OCI-M2 (cell line): ENCODE results near the gene ITGA6.

Experiments used
- DNase-seq: peaks from one replicate; lab custom pipeline; 2025; ENCODE audit not compliant: unreplicated experiment; lab: John Stamatoyannopoulos, UW

Gene ITGA6

DNA sequence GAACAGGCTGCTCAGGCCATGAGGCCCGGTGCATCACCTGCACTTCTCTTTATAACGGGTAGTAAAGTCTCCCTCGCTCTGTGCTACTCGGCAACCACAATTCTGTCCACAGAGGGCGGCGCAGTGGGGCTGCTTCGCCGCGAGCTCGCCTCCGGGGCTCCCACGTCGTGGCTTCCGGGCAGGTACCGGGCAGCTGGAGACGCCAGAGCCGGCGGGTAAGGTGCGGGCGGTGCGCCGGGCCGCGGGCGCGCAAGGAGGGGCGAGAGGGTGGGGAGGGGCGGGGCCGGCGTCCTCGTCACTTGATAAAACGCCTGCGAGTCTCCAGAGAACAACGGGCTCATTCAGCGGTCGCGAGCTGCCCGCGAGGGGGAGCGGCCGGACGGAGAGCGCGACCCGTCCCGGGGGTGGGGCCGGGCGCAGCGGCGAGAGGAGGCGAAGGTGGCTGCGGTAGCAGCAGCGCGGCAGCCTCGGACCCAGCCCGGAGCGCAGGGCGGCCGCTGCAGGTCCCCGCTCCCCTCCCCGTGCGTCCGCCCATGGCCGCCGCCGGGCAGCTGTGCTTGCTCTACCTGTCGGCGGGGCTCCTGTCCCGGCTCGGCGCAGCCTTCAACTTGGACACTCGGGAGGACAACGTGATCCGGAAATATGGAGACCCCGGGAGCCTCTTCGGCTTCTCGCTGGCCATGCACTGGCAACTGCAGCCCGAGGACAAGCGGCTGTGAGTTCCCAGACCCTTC lies at the start of gene ITGA6:
Gene ITGA6 (plus strand): TSS at position 331 of the 734 bp plus-strand sequence.
- DNase-seq, result no peak

DNA sequence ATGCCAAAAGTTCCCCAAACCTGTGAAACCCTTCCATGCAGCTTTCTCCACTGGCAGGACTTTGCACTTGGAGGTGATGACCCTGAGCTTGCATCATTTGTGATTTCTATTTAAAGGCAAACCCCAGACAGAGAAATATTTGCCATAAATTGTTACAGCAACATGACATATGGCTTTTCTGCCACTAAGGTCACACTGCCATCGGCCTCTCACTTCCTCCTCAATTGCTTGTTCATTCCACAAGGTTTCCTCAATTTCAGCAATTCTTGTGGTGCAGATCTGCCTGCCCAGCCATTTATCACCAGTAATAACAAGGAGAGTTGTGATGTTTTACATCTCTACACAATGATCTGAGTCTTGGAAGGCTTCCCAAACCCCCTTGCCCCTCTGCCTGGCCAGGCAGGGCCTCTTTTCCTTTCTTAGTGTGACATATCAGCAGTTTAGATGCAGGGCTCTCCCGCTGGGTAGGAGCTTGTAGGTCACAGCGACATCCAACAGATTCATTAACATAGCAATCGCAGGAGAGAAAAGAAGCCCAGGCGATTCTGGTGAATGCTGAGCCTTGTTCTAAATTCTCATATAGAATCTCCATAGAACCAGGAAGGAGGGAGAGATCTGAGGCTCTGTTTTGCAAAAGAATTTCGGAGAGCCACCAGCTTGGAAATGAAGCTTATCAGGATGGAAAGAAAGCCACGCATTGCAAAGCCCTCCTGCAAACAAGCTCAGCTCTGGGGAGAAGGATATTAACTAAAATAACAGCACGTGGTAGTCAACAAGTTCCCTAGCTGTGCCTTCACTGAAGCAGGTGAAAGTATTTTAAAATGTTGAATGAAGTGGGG lies 46.7 kb upstream of the ITGA6 start:
- DNase-seq, result no peak

DNA sequence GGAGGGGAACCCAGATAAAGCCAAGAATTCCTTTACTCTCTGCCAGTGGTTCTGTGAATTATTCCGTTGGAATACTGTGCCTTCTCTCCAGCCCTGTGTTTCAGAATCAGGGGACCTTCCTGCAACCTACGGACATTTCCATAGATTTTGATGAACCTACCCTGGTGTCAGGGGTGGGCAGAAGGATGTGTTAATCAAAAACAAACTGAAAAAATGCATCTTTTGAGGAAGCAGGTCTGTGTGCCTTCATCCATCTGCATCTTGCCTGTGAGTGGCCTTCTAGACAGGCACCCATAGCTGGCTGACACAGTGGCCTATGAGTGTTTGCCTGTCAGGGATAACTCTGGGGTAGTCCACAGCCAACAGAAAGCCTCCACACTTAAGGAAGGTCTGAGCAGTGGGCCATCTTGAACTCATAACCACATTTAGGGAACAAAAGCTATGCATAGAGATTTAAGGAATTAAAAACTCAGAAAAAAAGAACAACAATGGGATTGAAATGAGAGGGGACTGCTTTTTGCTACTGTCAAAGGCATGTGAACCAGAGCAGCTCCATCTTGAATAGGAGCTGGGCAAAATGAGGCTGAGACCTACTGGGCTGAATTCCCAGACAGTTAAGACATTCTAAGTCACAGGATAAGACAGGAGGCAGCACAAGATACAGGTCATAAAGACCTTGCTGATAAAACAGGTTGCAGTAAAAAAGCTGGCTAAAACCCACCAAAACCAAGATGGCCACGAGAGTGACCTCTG lies 45.9 kb upstream of the ITGA6 start:
- no peak for DNase-seq

DNA sequence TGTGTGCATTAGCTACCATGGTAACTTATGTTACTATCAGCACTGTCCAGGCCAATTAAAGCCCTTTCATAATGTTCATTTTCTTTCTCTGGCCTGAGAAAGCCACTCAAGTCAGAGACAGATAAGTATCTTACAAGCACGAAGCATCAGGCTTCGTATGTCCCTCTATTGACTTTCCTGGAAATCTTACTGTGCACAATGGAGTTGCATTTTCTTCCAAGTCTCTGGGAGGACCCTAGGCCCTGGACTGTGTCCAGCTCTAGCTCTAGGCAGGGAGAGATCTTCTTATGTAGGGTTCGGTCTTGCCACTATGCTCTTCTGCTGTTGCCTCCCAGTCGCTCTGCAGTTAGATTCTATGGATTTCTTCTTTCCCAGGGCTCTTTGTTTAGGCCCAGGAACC lies 40.0 kb upstream of the ITGA6 start:
- DNase-seq, result no peak

DNA sequence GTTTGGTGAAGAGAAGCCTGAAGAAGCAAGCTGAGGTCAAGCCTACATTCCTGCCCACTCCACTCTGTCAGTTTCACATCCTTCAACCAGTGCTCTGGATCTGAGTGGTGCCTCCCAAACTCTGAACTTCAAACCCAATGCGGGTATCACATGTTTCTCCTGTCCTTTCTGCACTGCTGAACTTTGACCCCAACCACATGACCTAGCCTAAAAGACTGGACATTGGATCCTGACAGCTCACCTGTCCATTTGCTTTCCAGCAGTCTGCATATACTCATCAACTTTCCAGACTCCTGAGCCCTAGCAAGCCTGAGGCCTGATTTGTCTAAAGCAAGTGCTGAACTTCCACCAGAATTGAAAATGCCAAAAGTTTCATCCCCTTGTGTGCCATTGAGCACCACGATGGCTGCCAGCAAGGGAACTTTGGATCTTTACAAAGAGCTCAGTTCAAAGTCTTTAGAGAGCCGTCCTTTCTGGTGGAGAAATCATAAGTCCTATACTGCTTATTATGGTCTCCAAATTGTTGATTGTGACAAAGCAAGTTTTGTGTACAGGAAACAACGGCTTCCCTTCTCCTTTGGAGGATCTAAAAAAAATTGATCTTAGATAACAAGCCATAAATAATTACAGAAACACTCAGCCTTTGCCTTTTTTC lies 37.6 kb upstream of the ITGA6 start:
- no peak for DNase-seq

DNA sequence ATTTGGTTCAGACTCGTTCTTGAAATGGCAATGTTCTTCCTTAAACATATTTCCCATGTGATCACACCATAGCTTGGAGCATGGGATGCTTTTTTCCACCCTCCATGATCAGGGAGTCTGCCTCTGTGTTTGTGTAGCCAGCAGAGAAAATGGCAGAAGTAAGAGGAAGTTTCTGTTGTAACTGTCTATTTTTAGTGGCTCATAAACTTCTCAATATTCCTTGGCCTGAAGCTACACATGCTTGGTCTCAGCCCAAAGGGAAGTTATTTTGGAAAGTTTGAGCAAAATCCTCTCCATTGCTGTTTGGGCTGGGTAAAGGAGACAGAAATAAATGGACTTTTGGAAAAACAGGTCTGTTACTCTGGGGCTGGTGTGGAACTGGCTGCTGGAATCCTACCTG lies 33.4 kb upstream of the ITGA6 start:
- no peak for DNase-seq

DNA sequence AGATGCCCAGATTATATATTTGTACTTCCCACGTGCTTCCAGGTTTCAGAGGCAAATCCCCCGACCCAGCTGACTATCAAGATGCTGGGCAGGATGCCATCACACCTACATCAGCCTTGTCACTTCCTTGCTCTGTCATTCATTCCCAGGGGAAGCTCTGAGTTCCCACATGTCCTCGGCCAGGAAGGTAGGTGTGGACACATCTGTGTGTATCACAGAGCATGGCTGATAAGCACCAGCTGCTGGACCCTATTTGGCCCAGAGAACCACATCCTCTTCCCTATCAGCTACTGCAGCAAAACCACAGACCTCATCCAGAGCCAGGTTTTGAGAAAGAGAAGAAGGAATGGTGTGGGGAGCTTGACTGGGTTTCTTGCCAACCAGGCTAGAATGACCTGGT lies 31.9 kb upstream of the ITGA6 start:
- peak; percentile 53 for DNase-seq

DNA sequence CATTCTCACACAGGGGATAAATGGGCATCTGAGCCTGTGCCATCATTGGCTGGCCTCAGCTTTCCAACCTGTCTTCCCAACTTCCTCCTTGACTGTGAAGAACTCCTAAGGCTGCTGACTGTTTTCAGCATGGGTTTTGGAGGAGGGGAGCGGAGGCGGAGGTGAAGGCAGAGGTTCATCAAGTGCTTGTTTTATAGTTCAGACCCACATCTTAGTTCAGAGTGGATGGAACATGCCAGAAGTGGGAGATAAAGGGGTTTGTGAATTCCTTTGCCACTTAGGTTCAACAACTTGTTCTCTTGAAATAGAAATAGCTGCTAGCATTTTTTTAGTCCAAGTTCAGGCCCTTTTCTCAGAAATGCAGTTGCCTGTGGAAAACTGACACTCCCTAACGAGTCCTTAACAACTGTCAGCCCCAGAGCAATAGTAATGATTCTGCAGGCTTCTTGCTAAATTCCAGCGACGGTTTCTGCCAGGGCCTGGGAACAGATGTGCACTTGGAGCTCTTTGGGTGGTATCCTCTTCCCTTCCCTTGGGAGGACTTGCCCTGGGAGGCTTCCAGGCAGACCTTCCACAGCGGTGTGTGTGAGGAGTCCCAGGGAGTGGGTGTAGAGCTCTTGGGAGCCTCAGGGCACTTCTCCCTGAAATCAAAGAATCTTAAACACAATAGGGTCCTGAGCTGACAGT lies 30.1 kb upstream of the ITGA6 start:
- no peak for DNase-seq

DNA sequence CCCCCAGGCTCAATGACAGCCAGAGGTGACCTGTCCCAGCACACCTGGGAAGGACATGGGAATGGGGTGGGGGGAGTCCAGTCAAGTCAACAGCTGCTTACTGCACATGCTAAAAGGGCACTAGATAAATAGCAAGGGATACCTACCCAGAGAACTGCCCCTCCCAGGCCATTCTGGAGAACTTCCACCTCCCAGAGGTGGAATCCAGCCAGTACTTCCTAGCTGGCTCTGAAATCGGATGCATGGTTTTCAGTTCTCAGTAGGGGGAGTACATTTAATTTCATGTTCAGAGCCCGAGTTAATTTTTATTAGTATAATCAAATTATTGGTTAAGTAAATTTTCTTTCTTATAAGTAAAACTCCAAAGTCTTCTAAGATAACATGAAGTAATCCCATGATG lies 28.9 kb upstream of the ITGA6 start:
- DNase-seq, result no peak

DNA sequence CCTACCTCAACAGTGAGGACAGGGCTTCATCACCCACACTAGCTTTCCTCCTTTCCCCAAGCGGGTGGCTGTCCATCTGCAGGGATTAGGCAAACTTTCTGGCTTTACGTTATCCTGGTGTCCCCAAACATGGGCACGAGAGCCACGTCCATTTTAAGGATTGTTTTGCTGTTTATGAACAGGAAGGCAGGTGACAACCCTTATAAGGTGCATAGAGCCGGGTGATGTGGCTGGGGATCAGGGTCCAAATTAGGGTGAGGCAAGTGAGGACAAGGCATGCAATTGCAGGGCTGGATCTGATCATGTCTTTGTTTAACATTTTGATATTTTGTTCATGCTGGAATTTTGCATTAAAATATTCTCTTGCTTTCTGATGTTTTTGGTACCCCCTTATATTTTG lies 27.6 kb upstream of the ITGA6 start:
- no peak for DNase-seq

DNA sequence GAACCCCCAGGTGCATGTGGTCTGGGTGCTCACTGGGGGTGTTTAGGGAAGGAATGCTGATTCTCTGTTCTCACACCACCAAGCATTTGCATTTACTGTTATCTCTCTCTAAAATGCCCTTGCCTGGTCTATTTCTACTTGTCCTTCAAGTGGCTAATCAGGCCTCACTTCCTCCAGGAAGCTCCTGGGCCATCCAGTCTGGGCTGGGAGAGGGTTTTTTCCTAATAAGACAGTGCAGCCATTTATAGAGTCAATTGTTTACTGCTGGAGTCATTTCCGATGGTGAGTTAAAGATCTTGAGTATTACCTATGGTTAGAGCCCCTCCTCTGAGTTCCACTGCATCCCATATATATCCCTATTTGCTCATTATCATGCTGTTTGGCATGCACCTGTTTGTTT lies 25.2 kb upstream of the ITGA6 start:
- no peak for DNase-seq

DNA sequence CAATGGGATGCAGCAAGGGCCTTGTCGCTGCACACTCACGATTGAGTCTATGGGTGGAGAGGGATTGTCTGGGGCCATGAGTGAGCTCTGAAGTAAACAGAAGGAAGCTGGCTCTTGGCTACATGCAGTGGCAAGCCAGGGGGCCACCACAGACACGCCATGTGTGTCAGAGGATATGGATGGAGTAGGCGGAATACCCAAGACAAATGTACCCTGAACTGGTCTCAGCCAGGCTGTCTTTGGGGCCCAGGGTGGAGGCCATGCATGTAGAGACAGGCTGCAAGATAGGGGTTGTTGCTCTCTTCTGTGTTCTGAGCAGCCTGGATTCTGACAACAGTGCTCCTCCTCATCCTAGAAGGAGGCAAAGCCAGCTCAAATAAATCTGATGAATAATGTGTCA lies 24.0 kb upstream of the ITGA6 start:
- no peak for DNase-seq

DNA sequence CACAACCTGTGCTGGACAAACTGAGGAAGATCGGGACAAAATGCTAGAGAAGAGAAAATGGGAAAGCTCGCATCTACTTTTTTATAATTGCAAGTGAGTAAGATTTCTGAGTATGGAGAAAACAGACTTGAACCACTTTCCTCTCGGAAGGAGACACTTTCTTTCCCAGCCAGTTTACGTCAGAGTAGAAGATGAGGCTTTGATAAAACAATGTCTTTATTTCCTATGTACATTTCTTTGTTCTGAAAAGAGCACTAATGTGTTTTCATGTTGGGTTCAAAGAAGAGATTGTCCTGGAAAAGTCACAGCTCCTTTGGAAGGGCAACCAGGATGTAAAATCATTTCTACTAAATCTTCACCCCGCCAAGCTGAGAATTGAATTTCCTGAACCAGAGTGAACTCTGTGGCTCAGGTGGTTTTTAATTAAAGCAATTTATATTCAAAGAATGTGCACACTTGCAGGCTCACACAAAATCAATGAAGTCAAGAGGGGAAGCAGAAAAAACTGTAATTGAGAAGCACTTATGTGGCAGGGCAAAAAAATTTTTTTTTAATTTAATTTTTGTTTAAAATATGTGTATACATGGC lies 23.4 kb upstream of the ITGA6 start:
- no peak for DNase-seq

DNA sequence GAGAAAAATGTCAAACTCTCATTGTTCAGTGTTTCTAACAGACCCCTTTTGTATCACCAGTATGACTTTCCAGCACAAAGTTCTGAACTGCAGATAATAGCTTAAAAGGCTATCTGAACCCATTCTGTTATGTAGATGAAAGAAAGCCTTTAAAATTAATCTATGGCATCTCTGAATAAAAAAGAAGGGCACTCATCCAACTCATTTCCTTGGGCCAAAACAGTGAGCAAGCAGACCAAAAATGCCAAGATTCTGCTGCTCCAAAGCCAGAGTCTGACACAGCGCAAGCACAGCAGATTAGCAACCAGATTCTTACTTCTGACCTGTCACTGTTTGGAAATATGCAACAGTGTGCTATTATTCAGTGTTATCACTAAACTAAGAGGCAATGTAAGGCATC lies 22.6 kb upstream of the ITGA6 start:
- DNase-seq, result no peak

DNA sequence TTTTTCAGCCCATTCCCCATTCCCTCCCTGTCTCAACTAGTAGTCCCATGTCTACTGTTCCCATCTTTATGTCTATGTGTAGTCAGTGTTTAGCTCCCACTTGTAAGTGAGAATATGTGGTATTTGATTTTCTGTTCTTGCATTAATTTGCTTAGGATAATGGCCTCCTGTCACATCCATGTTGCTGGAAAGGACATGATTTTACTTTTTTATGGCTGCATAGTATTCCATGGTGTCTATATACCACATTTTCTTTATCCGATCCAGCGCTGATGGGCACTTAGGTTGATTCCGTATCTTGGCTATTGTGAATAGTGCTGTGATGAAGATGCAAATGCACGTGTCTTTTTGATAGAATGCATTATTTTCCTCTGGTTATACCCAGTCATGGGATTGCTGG lies 21.7 kb upstream of the ITGA6 start:
- no peak for DNase-seq

DNA sequence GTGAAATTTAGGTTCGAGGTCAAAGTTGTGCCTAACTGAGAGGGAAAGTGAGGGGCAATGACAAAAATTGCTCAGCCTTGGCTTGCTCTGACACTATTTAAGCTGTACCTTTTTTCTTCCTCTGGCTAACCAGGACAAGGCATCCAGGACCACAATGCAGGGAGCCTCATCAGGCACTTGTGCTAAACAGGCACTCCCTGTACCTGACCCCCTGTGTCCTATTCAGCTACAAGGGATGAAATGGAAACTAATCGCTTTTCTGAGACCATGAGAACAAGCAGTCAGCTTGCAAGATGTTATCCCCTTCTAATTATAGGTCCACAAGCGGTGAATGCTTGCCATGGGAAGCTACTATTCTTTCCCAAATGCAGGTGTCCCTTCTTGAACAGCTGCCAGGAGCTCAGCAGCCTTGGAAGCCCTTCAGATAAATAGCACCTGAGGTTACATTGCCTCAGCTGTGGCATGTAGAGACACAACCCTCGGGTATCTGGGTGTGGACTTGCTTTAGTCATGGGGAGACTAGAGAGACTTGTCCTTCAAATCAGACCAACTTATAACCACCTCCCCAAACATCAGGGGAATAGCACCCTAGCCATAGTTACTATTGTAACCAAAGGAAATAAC lies 19.1 kb upstream of the ITGA6 start:
- DNase-seq, result no peak

DNA sequence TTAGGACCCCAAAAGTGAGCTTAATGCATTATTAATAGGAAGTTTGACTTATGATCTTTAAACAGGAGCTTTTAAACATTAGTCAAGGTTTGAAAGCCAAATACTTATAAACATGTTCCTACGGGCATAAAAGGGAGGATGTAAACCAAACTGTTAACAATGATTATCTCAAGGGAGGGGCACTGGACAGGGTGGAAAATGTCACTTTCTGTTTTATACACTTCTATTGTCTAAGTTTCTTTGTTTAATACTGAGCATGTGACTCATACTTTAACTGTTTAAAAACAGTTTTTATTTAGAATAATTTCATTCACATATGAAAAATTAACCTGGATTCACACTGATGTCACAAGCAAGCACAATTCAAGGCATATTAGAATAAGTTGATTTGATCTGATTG lies 18.3 kb upstream of the ITGA6 start:
- DNase-seq, result no peak

DNA sequence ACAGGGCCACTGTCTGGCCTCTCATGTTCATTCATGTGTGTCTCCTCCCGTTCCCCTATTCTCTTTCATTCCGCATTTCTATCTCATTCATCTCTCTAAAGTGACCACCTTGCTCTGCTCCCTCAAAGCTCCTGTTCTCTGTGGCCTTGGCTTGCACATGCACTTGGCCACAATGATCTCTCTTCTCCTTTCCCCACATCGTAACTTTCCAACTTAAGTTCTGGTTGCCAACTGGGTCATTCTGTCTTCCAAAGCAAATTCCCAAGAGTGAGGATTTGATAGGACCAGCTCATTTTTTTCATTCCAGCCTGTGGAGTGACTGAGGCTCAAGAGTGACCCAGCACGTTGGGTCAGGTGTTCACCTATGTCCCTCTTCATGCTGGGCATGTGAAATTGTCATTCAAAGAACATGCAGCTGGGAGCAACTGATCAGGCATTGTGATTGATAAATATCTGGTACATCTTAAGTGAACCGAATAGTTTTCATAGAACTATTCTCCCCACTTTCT lies 14.3 kb upstream of the ITGA6 start:
- DNase-seq, result no peak

DNA sequence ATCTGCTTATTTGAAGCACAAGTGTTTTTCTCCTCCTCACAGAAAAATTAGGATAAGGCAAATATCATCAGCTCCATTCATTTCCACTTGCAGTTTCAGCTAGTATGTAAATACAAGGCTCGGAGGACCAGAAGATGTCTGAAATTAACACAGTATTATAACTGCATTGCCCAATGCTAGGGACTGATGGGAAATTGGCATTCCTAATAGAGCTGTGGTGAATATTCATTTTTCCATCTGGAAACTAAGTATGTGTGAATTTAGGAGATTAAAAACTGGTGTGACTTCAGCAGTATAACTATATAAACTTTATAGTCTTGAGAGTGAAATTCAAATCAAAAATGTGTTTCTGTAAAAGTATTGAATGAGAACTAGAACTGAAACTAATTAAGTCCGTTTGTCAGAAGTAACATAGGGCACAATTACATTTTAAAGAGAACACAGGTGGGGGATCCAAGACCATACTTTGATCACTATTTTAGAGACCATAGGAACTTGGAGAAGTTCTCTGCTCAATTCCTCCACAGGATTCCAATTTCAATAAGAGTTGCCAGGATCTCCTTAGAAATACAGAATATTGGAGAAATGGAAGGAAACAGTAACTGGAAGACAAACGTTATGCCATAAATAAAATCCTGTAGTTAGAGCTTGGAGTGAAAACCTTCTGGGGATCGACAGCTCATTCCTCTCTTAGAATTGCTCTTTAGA lies 12.1 kb upstream of the ITGA6 start:
- DNase-seq, result no peak
